Naive B cell (primary cell): ENCODE measurements around the gene GASK1A. TPM values are rescaled to one million over a fixed set of nuclear protein-coding genes. Genes with fewer than 3 reads are reported as not detected.
A peak's percentile ranks its signal among the peaks of the same experiment; 100 is the strongest.
"Not testable (repeated sequence)": the region's sequence is repeated elsewhere in the genome, so short reads cannot be mapped to it uniquely, and the experiment has no call there.

Experiments used
- ATAC-seq, 2 donors: fragments of 150-1000 bp; cut with Tn5 transposase; 2 replicates each; pipeline ENCODE4 v1.10.0; 2021; ENCODE audit warnings: low read depth in 2 of 2, mild to moderate bottlenecking in 2 of 2, moderate library complexity in 2 of 2
- DNase-seq: peaks from one replicate; pipeline ENCODE4 v3.0.0; 2022
- H3K27ac Mint-ChIP-seq, 6 donors: one replicate each; pipeline ENCODE4 v1.8.0; 2020 to 2022; ENCODE audit warnings: mild to moderate bottlenecking in 6 of 6, mixed read lengths in 6 of 6, moderate library complexity in 5 of 6, inconsistent platforms in 2 of 6
- H3K27me3 Mint-ChIP-seq, 3 donors: one replicate each; pipeline ENCODE4 v1.8.0; 2021 to 2022; ENCODE audit warnings: mixed read lengths in 3 of 3, mild to moderate bottlenecking in 1 of 3
- H3K36me3 Mint-ChIP-seq, 2 donors: one replicate each; pipeline ENCODE4 v1.8.0; 2020 to 2022; ENCODE audit warnings: mixed read lengths in 2 of 2, inconsistent platforms in 1 of 2, mild to moderate bottlenecking in 1 of 2
- H3K4me1 Mint-ChIP-seq, 3 donors: one replicate each; pipeline ENCODE4 v1.8.0; 2020 to 2022; ENCODE audit warnings: mixed read lengths in 3 of 3, inconsistent platforms in 1 of 3, mild to moderate bottlenecking in 1 of 3, moderate library complexity in 1 of 3
- H3K4me3 Mint-ChIP-seq, 8 donors: one replicate each; pipeline ENCODE4 v1.8.0; 2020 to 2022; ENCODE audit warnings: mild to moderate bottlenecking in 8 of 8, mixed read lengths in 8 of 8, moderate library complexity in 8 of 8, inconsistent platforms in 2 of 8
- H3K9me3 Mint-ChIP-seq, 7 donors: one replicate each; pipeline ENCODE4 v1.8.0; 2020 to 2022; ENCODE audit warnings: mixed read lengths in 7 of 7, mild to moderate bottlenecking in 5 of 7, inconsistent platforms in 2 of 7, moderate library complexity in 1 of 7
- polyA plus RNA-seq, 6 donors: library from polyadenylated mRNA; unstranded; fragments of 300-500 nt; fragmentation: Illumina TruSeq; gene quantifications; one replicate each; pipeline ENCODE4 v1.2.3, GENCODE V29; 2021; ENCODE audit warnings: low read depth in 6 of 6

Gene GASK1A
- polyA plus RNA-seq, 6 donors from 2014 or later = not detected

DNA sequence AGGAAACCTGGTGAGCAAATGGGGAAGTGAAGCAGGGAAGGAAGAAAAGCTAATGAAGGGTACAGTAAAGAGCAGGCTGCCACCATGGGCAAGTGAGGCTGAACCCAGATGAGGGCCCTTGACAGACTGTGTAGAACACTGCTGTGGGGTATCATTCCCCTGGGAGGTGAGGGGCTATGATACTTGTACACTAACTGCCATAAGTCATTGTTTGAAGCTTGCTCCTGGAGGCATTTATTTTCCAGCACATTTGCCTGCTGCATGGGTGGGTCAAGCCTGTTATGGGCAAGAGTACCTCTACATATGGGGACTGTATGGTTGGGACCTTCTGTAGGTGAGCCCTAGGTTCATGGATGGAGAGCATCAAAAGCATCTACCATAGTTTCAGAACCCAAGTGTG is 69.4 kb downstream of the GASK1A start:
- H3K27ac Mint-ChIP-seq = no peak overlapping the region
- no peak overlapping the region for H3K4me3 Mint-ChIP-seq
- H3K36me3 Mint-ChIP-seq = peaks cover 23 to 48% of the 10 kb centered on the region in 2 donors
- peaks cover 41 to 96% (median 67%) of the 10 kb centered on the region in 7 donors for H3K9me3 Mint-ChIP-seq
- no peaks in the 10 kb centered on the region for H3K4me1 Mint-ChIP-seq
- peaks cover 12 to 25% (median 16%) of the 10 kb centered on the region in 3 donors for H3K27me3 Mint-ChIP-seq
- ATAC-seq (no peak), DNase-seq (no peak)

DNA sequence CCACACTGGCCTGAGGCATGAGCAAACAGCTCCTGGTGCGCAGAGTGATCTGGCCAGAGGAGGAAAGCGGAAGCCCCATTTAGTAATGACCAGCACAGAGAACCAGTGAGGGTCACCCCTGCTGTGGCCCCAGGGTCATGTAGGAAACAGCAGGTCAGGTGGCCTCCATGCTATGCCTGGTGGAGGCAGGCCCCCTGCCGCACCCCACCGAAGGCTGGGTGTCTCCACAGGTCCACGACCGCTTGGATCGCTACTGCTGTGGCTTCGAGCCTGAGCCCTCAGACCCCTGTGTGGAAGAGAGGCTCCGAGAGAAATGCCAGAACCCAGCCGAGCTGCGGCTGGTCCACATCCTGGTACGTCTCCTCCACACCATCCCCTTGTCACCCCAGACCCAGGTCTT is 74.2 kb downstream of the GASK1A start:
- Mint-ChIP-seq H3K4me1 (no peaks in the 10 kb centered on the region), H3K4me3 (no peak overlapping the region), H3K9me3 (peaks cover 17 to 48% (median 34%) of the 10 kb centered on the region in 7 donors), H3K27me3 (peaks cover 13 to 20% (median 17%) of the 10 kb centered on the region in 3 donors), H3K27ac (no peak overlapping the region), H3K36me3 (peaks cover 13 to 18% of the 10 kb centered on the region in 2 donors)
- no peak for ATAC-seq
- DNase-seq = no peak

DNA sequence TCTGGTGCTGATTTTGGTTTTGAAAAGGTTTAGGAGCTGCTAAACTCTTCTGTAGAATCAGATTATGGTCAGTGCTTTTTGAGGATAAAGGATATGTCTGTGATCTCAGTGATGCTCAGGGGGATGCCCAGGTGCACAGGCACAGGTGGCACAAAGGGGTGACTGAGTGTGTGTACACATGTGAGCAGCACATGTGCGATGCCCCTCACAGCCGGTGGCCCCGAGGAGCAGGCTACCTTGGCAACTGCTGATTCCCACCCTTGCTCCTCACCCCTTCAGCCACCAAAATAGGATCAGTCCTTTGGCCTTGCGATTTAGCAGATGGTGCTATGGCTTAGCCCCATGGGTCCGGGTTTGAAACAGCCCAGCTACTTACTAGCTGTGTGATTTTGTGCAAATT is 75.6 kb downstream of the GASK1A start:
- Mint-ChIP-seq H3K4me1 (no peaks in the 10 kb centered on the region), H3K27ac (no peak overlapping the region), H3K9me3 (peaks cover 11 to 33% (median 24%) of the 10 kb centered on the region in 7 donors), H3K27me3 (peaks cover 13 to 17% (median 16%) of the 10 kb centered on the region in 3 donors), H3K4me3 (no peak overlapping the region), H3K36me3 (peaks cover 13 to 18% of the 10 kb centered on the region in 2 donors)
- DNase-seq (no peak), ATAC-seq (no peak)

DNA sequence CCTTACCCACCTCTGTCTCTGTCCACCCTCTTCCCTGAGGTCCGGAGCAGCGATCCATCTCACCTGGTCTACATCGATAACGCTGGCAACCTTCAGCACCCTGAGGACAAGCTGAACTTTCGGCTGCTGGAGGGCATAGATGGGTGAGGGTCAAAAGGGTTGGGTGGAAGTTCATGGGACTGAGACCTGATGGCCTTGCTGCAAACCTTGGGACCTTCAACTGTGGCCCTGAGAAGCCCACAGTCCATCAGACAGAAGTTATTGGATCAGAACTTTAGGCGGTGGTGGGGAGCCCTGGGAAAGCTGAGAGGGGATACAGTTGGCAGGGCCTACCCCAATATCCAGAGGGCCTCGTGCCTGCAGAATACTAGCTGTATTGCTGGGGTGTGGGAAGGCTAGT is 76.3 kb downstream of the GASK1A start:
- Mint-ChIP-seq H3K36me3 (peaks cover 13 to 15% of the 10 kb centered on the region in 2 donors), H3K9me3 (peaks cover 10 to 26% (median 18%) of the 10 kb centered on the region in 7 donors), H3K27ac (no peak overlapping the region), H3K4me3 (no peak overlapping the region), H3K27me3 (peaks cover 13 to 17% (median 16%) of the 10 kb centered on the region in 3 donors), H3K4me1 (no peaks in the 10 kb centered on the region)
- no peak for ATAC-seq
- DNase-seq = no peak

DNA sequence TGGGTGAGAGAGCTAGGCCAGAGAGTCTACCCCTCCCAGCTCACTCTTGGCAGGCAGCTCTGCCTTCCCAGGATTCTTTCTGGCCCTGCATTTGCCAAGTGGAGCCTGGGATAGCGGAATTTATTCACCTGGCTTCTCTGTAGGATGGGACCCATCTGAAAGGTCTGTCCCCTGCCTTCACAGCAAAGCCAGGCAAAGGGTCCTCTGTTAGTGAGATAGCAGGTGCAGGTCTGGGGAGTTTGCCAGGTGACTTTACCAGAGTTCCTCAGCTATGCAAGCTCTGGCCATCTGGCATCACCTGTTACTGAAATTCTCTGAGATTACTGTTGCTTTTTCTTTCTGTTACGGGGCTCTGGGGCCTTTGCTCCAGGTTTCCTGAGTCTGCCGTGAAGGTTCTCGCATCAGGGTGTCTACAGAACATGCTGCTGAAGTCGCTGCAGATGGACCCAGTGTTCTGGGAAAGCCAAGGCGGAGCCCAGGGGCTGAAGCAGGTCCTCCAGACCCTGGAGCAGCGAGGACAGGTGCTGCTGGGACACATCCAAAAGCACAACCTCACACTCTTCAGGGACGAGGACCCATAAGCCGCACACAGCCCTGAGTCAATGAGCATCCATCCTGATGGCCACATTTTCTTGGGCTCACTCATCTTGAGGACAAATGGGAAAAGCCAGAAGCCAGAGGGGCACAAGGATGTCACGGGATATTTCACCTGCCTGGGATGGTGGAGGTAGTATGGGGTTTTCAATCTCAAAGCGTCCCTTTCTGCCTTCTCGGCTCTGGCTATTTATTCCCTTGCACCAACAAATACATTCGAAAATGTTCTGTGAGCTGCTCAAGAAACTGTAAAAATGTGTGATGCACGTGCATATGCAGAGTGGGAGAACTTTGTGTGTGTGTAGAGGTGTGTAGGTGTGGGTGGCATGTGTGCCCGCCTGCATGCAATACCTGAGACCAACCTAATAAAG is 77.0 kb downstream of the GASK1A start:
- DNase-seq (no peak), ATAC-seq (no peak)
- H3K4me3 Mint-ChIP-seq = peak overlapping the region in 1 of 8 donors; percentile 47
- H3K27ac Mint-ChIP-seq = no peak overlapping the region
- H3K4me1 Mint-ChIP-seq = no peaks in the 10 kb centered on the region
- peaks cover 6 to 20% (median 12%) of the 10 kb centered on the region in 7 donors for H3K9me3 Mint-ChIP-seq
- peaks cover 13 to 17% (median 16%) of the 10 kb centered on the region in 3 donors for H3K27me3 Mint-ChIP-seq
- peaks cover 10 to 13% of the 10 kb centered on the region in 2 donors for H3K36me3 Mint-ChIP-seq

DNA sequence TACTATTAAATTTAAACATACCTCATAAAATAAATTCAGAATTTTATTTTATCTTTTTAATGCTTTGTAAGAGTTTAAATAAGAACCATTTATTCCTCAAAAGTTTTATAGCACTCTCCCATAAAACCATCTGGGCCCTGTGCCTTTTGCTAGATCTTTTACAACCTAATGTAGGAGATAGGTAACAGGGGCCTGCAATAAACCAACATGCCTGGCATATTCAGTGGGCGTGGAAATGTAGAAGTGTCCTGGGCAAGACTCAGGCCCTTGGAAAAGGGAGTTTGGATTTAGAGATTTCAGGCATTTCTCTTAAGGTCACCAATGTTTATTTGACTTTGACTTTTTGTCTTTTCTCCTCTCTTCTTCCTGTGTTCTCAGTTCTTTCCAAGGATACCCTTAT is 80.3 kb downstream of the GASK1A start:
- H3K36me3 Mint-ChIP-seq = no peaks in the 10 kb centered on the region
- peaks cover 0 to 8% (median 4%) of the 10 kb centered on the region in 3 donors for H3K27me3 Mint-ChIP-seq
- H3K9me3 Mint-ChIP-seq = peaks cover 0 to 2% (median 0%) of the 10 kb centered on the region in 7 donors
- no peak for ATAC-seq
- H3K4me1 Mint-ChIP-seq = no peaks in the 10 kb centered on the region
- DNase-seq = no peak
- no peak overlapping the region for H3K27ac Mint-ChIP-seq
- no peak overlapping the region for H3K4me3 Mint-ChIP-seq

DNA sequence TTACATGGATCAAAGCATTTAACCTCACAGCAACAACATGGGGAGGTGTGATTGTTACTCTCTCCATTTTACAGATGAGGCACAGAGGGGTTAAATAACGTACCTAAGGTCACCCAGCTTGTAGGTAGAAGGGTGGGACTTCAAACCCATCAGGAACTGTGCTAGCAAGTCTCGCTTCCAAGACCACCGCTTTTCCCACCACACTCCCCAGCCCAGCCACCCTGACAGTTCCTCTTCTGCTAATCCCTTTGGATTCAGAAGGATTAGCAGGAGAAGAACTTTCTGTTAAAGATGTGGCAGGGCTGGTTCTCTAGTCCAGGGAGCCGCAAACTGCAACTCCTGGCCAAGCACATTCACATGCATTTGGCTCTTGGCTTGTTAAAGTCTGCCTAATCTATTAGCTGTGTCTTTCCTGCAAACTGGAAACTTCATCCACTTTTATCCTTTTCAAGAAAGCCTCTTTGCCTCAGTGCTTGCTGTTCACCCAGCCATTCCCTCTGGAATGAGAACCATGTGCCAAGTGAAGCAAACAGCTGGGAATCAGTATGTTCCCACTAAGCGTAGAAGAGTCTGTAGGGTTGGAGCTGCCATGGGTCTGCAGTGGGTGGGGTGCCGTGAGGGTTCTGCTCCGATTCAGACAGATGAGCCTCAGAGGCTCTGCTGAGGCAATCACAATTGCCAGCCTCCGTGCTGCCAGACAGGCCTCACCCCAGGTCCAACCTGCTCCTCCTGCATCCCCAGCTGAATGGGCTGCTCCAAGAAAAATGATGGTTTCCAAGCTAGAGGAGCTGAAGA is 82.2 kb downstream of the GASK1A start:
- H3K4me1 Mint-ChIP-seq = no peaks in the 10 kb centered on the region
- H3K36me3 Mint-ChIP-seq = no peaks in the 10 kb centered on the region
- DNase-seq (no peak), ATAC-seq (no peak)
- no peak overlapping the region for H3K4me3 Mint-ChIP-seq
- peaks cover 0 to 5% (median 0%) of the 10 kb centered on the region in 7 donors for H3K9me3 Mint-ChIP-seq
- H3K27me3 Mint-ChIP-seq = peaks cover 0 to 8% (median 3%) of the 10 kb centered on the region in 3 donors
- no peak overlapping the region for H3K27ac Mint-ChIP-seq

DNA sequence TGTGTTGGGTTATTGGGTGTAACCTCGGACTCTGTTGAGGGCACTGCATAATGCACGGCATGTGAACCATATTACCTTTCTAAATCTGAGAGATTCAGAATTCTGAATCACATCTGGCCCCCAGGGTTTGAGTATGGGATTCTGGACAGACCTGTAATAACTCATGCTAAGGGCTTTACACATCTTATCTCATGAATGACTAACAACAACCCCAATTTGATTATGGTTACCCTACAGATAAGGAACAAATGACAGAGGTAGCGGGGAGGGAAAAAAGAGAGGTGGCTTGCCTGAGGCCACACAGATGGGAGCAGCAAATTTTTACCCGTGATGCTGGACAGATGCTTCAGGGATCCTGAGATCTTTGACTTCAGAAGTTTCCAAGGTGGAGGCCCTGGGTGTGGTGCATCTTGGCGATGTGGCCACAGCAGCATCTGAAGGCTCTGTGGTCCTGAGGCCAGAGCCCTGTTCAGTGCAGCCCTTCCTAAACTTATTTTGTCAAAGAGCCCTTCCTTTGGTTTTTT is 83.0 kb downstream of the GASK1A start:
- Mint-ChIP-seq H3K27me3 (peaks cover 0 to 8% (median 3%) of the 10 kb centered on the region in 3 donors), H3K36me3 (no peaks in the 10 kb centered on the region), H3K4me1 (no peaks in the 10 kb centered on the region), H3K9me3 (peaks cover 0 to 5% (median 0%) of the 10 kb centered on the region in 7 donors), H3K27ac (no peak overlapping the region), H3K4me3 (no peak overlapping the region)
- DNase-seq = no peak
- no peak for ATAC-seq

DNA sequence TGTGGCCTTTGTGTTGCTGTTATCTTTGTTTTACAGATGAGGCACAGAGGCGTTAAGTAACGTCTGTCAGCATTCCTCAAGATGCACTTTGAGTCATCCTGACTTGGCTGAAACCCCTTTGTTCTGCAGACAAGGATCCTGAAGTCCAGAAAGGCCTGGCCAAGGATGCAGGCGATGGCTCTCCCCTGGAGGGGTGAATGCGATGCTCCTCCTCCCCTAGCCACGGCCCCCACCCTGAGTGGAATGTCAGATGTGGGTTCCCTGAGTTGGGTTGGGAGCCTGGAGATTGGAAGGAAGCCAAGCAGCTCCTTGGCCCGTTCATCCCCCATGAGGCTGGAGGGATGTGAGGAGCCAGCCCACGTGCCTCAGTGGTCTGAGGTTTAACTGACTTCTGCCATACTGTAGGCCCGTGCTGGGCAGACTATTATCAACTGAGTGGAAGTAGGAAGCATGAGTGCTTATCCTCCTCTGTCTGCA is 83.5 kb downstream of the GASK1A start:
- peak overlapping the region in 1 of 6 donors; percentile 24 for H3K27ac Mint-ChIP-seq

DNA sequence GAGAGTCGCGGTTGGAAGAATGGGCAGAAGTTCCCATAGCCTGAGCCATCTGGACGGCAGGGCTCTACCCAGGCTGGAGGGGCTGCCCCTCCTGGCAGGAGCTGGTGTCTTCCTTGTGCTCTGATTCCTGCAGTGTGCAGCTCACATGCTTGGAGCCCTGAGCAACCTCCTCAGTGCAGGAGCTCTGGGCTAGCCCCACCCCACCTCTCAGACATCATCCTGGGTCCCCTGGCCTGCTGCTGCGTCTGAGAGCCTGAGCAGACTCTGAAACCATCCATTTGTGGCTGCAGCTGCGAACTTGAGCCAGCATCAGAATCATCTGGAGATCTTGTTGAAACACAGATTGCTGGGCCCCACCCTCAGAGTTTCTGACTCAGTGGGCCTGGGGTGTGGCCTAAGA is 84.0 kb downstream of the GASK1A start:
- ATAC-seq (no peak), DNase-seq (no peak)
- Mint-ChIP-seq H3K4me3 (no peak overlapping the region), H3K9me3 (peaks cover 0 to 5% (median 0%) of the 10 kb centered on the region in 7 donors), H3K4me1 (no peaks in the 10 kb centered on the region), H3K36me3 (no peaks in the 10 kb centered on the region), H3K27ac (peak overlapping the region in 1 of 6 donors; percentile 24), H3K27me3 (peaks cover 0 to 8% (median 3%) of the 10 kb centered on the region in 3 donors)

More for the DNA sequence above, 83.5 kb downstream of the GASK1A start:
- no peaks in the 10 kb centered on the region for H3K4me1 Mint-ChIP-seq
- H3K27me3 Mint-ChIP-seq = peaks cover 0 to 8% (median 3%) of the 10 kb centered on the region in 3 donors
- no peaks in the 10 kb centered on the region for H3K36me3 Mint-ChIP-seq
- H3K4me3 Mint-ChIP-seq = no peak overlapping the region
- peaks cover 0 to 5% (median 0%) of the 10 kb centered on the region in 7 donors for H3K9me3 Mint-ChIP-seq
- DNase-seq (no peak), ATAC-seq (no peak)

DNA sequence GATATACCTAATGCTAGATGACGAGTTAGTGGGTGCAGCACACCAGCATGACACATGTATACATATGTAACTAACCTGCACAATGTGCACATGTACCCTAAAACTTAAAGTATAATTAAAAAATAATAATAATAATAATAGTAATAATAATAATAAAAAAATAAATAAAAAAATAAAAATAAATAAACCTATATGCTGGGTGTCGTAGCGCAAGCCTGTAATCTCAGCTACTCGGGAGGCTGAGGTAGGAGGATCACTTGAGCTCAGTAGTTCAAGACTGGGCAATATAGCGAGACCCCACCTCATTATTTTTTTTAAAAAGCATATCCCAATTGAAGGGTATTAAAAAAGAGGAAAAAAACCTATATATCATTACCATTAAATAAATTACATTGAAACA is 91.6 kb downstream of the GASK1A start:
- H3K36me3 Mint-ChIP-seq, H3K27ac Mint-ChIP-seq, ATAC-seq, DNase-seq, H3K4me1 Mint-ChIP-seq, H3K4me3 Mint-ChIP-seq, H3K9me3 Mint-ChIP-seq: not testable (repeated sequence)
- H3K27me3 Mint-ChIP-seq = peaks cover 0 to 11% (median 8%) of the 10 kb centered on the region in 3 donors

DNA sequence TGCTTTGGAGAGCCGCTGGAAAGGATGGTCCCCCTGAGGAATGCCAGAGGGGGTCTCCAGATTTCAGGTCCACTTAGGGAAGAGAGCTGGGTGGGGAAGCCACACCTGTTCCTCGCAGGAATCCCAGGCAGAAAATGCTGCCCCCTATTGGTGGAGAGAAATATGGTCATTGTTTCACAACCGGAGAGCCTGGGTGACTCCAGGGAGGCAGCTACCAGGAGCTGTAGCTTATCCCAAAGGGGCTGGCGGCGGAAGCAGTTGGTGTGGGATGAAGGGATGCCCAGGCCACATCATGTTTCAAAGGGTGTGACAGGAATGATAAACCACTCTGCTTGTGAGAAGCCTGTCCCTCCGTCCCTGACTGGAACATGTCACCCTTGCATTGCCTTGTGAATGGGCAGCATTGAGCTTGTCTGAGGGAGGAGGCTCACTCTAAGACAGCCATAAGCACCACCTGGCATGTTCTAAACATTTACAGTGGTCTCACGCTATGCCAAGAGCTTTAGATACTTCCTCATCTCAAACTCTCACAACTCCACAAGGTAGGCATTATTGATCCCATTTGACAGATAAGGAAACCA is 92.3 kb downstream of the GASK1A start:
- no peak for ATAC-seq
- Mint-ChIP-seq H3K4me3 (no peak overlapping the region), H3K27ac (no peak overlapping the region), H3K36me3 (no peaks in the 10 kb centered on the region), H3K4me1 (no peaks in the 10 kb centered on the region), H3K9me3 (no peaks in the 10 kb centered on the region), H3K27me3 (peaks cover 0 to 11% (median 8%) of the 10 kb centered on the region in 3 donors)
- no peak for DNase-seq

DNA sequence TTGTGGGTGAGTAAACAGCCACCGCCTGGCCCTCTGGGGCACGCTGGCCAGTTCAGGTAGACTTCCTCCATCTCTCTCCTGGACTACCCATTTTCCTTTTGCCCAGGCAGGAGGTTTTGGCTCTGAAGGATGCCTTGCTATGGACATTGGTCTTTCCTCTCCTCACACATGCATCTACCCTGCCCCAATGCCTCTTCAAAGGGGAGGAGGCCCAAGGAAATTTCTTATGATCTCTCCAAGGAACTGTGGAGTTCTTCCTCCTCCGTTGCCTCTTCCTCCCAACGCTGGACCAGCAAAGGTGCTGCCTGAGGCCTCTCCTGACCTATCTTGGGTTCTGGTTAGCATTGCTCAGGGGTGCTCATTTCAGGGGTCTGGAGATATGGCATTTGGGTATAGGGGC is 93.2 kb downstream of the GASK1A start:
- no peaks in the 10 kb centered on the region for H3K4me1 Mint-ChIP-seq
- peaks cover 0 to 11% (median 8%) of the 10 kb centered on the region in 3 donors for H3K27me3 Mint-ChIP-seq
- DNase-seq = no peak
- no peak overlapping the region for H3K4me3 Mint-ChIP-seq
- peaks cover 0 to 5% of the 10 kb centered on the region in 2 donors for H3K36me3 Mint-ChIP-seq
- H3K27ac Mint-ChIP-seq = no peak overlapping the region
- ATAC-seq = no peak
- no peaks in the 10 kb centered on the region for H3K9me3 Mint-ChIP-seq
